Left lung (tissue), 10 donors: ENCODE results near the gene RAB3C. TPM values are rescaled to one million over a fixed set of nuclear protein-coding genes. Genes with fewer than 3 reads are reported as not detected.
"Not testable (repeated sequence)": the region's sequence is repeated elsewhere in the genome, so short reads cannot be mapped to it uniquely, and the experiment has no call there.

ENCODE experiments used
- ATAC-seq: fragments of 200-7000 bp; cut with Tn5 transposase; one replicate; pipeline ENCODE4 v1.9.1; 2020; ENCODE audit warnings: moderate library complexity
- DNase-seq, 4 donors: peaks; one replicate each; pipeline ENCODE4 v3.0.0-alpha.2; 2013 to 2020
- H3K27ac ChIP-seq, 2 donors: fragments of 200-600 bp; sonication (generic) in 1 of 2; one replicate each; pipeline versions ENCODE4 v1.5.0 to v1.8.0; 2020 to 2021
- H3K27me3 ChIP-seq, 2 donors: fragments of 200-600 bp; sonication (generic) in 1 of 2; one replicate each; pipeline versions ENCODE4 v1.5.0 to v1.8.0; 2020 to 2021
- H3K36me3 ChIP-seq, 2 donors: fragments of 200-600 bp; sonication (generic) in 1 of 2; one replicate each; pipeline versions ENCODE4 v1.5.0 to v1.8.0; 2020 to 2021
- H3K4me1 ChIP-seq, 2 donors: fragments of 200-600 bp; one replicate each; pipeline ENCODE4 v1.8.0; 2021
- H3K4me3 ChIP-seq, 2 donors: fragments of 200-600 bp; sonication (generic) in 1 of 2; one replicate each; pipeline versions ENCODE4 v1.5.0 to v1.8.0; 2020 to 2021; ENCODE audit warnings: mild to moderate bottlenecking in 1 of 2
- H3K9me3 ChIP-seq, 2 donors: fragments of 200-600 bp; sonication (generic) in 1 of 2; one replicate each; pipeline versions ENCODE4 v1.5.0 to v1.8.0; 2020 to 2021
- intact Hi-C, 2 donors: fragments of 100-400 bp; cut with DNase I; formaldehyde crosslinking; loops; one replicate each; pipeline versions ENCODE4 v1.11.2 to v1.14.2; 2022
- polyA plus RNA-seq, 6 donors: library from polyadenylated mRNA; unstranded; fragments of 120-200 nt; gene quantifications; one replicate each; pipeline ENCODE4 v1.2.1, GENCODE V29; 2013; ENCODE audit not compliant: insufficient read length in 6 of 6
- total RNA-seq, 2 donors: library from RNA; stranded (reverse); fragmentation: NEBNext Ultra II Directional; extraction: Animal tissue kit (Norgen Biotek cat#: 25700); gene quantifications; one replicate each; pipeline ENCODE4 v1.2.1, GENCODE V29; 2021
- TF ChIP-seq, protein P1 (sequence below), 2 donors: fragments of 200-600 bp; sonication (generic) in 1 of 2; IDR thresholded peaks; one replicate each; pipeline versions ENCODE4 v1.5.0 to v1.8.0; 2021; ENCODE audit warnings: antibody characterized with exemption in 2 of 2
- donor health status: DM: no; HTN: yes; CAD: no.
- donor health status: DM: no; HTN: no; CAD: no.

The RAB3C gene
- total and polyA plus RNA-seq, 8 donors: 1.1 to 3.5 (median 1.6) TPM

DNA sequence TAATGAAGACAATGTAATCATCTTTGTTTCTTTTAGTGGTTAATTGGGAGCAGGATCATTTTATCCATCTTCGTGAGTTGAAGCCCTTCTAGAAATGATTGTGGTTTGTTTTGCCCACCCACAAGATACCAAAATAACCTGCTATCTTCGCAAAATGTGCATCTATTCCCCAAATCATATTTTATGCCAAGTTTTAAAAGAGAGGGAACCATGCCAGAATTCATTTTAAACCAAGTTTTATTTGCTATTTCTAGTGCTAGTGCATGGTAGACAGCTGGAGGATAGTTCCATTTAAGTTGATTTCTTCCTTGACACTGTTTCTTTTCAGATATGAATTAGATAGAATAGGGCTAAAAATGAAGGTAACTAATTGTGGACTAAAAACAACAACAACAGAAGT lies 104.2 kb downstream of the RAB3C start:
- DNase-seq (no peak), ATAC-seq (no peak)
- Histone ChIP-seq H3K9me3 (no peaks in the 10 kb centered on the region), H3K4me1 (no peaks in the 10 kb centered on the region), H3K36me3 (no peaks in the 10 kb centered on the region), H3K27me3 (no peaks in the 10 kb centered on the region), H3K4me3 (no peak overlapping the region), H3K27ac (no peak overlapping the region)
- TF ChIP-seq, protein P1, sequence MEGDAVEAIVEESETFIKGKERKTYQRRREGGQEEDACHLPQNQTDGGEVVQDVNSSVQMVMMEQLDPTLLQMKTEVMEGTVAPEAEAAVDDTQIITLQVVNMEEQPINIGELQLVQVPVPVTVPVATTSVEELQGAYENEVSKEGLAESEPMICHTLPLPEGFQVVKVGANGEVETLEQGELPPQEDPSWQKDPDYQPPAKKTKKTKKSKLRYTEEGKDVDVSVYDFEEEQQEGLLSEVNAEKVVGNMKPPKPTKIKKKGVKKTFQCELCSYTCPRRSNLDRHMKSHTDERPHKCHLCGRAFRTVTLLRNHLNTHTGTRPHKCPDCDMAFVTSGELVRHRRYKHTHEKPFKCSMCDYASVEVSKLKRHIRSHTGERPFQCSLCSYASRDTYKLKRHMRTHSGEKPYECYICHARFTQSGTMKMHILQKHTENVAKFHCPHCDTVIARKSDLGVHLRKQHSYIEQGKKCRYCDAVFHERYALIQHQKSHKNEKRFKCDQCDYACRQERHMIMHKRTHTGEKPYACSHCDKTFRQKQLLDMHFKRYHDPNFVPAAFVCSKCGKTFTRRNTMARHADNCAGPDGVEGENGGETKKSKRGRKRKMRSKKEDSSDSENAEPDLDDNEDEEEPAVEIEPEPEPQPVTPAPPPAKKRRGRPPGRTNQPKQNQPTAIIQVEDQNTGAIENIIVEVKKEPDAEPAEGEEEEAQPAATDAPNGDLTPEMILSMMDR (IDR thresholded peaks at IDR 0.05): no peak
- intact Hi-C loops: no loop called here

DNA sequence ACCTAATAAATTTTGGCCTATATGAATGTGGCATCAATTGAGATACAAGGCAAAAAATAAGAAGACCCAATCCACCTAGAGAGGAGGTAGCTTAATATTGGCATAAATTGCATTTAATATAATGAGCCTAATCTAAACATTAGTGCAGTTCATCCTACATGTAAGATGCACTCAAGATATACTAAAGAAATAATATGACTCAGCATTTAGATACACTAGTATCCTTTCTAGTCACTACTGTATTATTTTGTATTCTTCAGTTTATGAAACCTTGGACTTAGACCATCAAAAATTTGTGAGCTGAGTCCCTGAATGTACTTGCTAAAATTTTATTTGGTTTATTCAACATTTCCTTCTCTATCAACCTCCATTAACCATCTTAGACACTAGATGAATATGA lies 104.7 kb downstream of the RAB3C start:
- H3K9me3 ChIP-seq: no peaks in the 10 kb centered on the region
- DNase-seq: no peak
- H3K27ac ChIP-seq: no peak overlapping the region
- no peaks in the 10 kb centered on the region for H3K27me3 ChIP-seq
- no peak for ATAC-seq
- TF ChIP-seq, protein P1 (IDR thresholded peaks at IDR 0.05): no peak
- no peaks in the 10 kb centered on the region for H3K4me1 ChIP-seq
- intact Hi-C loops: no loop called here
- H3K36me3 ChIP-seq: no peaks in the 10 kb centered on the region
- no peak overlapping the region for H3K4me3 ChIP-seq

DNA sequence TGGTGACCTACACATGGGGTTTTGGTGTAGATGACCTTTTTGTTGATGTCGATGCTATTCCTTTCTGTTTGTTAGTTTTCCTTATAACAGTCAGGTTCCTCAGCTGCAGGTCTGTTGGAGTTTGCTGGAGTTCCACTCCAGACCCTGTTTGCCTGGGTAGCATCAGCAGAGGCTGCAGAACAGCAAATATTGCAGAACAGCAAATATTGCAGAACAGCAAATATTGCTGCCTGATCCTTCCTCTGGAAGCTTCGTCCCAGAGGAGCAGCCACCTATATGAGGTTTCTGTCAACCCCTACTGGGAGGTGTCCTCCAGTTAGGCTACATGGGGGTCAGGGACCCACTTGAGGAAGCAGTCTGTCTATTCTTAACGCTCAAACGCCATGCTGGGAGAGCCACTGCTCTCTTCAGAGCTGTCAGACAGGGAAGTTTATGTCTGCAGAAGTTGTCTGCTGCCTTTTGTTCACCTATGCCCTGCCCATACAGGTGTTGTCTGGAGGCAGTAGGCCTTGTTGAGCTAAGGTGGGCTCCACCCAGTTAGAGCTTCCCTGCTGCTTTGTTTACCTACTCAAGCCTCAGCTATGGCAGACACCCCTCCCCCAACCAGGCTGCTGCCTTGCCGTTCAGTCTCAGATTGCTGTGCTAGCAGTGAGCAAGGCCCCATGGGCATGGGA lies 116.3 kb downstream of the RAB3C start:
- H3K9me3 ChIP-seq: peaks cover 0 to 27% of the 10 kb centered on the region in 2 donors
- DNase-seq, ATAC-seq, H3K36me3 ChIP-seq, H3K4me3 ChIP-seq, H3K27me3 ChIP-seq, intact Hi-C loops, H3K27ac ChIP-seq, H3K4me1 ChIP-seq: not testable (repeated sequence)

DNA sequence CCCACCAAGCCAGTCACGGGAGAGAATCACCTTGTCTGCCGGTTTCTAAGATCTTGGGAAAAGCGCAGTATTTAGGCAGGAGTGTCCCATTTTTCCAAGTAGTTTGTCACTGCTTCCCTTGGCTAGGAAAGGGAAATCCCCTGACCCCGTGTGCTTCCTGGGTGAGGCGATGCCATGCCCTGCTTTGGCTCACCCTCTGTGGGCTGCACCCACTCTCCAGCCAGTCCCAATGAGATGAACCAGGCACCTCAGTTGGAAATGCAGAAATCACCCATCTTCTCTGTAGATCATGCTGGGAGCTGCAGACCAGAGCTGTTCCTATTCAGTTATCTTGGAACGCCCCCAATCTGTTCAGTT lies 116.9 kb downstream of the RAB3C start:
- Histone ChIP-seq H3K27me3 (no peaks in the 10 kb centered on the region), H3K4me3 (no peak overlapping the region), H3K4me1 (no peaks in the 10 kb centered on the region), H3K9me3 (peaks cover 0 to 27% of the 10 kb centered on the region in 2 donors), H3K27ac (no peak overlapping the region), H3K36me3 (no peaks in the 10 kb centered on the region)
- TF ChIP-seq, protein P1 (IDR thresholded peaks at IDR 0.05): no peak
- DNase-seq (no peak), ATAC-seq (no peak)
- intact Hi-C loops: no loop called here

DNA sequence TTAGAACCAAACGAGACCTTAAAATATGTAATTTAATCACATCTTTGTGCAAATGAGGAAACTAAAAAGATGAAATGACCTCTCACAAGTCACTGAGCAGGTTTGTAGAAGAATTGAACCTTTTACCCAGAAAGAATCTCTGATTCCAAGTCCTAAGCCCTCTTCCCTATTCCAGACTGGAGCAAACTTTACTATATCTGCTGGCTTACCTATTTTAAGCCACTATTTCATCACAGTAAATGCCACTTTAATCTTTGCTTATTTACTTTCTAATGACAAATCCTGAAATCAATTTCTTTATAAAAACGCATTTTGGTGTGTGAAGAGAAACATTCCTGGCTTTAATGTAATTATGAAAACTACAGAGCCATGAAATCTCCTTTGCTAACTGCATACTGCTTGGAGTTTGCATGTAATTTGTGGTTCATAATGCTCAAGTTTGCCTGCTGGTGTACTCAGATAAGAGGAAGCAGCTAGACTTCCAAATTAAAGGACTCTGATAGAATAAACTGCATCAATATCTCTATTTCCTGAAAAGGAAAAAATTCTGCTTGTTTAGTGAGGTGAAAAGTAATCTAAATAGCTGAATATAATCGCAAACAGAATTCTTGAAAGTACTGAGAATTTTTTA lies 121.2 kb downstream of the RAB3C start:
- Histone ChIP-seq H3K4me3 (no peak overlapping the region), H3K9me3 (peaks cover 0 to 2% of the 10 kb centered on the region in 2 donors), H3K4me1 (no peaks in the 10 kb centered on the region), H3K36me3 (no peaks in the 10 kb centered on the region), H3K27me3 (no peaks in the 10 kb centered on the region), H3K27ac (no peak overlapping the region)
- TF ChIP-seq, protein P1 (IDR thresholded peaks at IDR 0.05): no peak
- intact Hi-C loops: no loop called here
- no peak for DNase-seq
- ATAC-seq: no peak
